K562 (cell line): Measurements from ENCODE around the gene TFAP2D. TPM values are rescaled to one million over a fixed set of nuclear protein-coding genes. Genes with fewer than 3 reads are reported as not detected.

Experiments used
- ARID2 ChIP-seq: fragments of 450-650 bp; IDR thresholded peaks from 2 replicates; pipeline ENCODE4 v1.6.1; 2017; ENCODE audit warnings: antibody characterized with exemption, mild to moderate bottlenecking
- ARNT ChIP-seq, 2 experiments: fragments of 450-650 bp; IDR thresholded peaks; 2 replicates each; pipeline ENCODE4 v1.6.1; 2016; ENCODE audit warnings: mild to moderate bottlenecking in 1 of 2
- CBX3 ChIP-seq, 2 experiments: IDR thresholded peaks; 1 replicate in 1 of 2; 2 replicates in 1 of 2; pipeline ENCODE4 v1.6.1; 2012; ENCODE audit warnings: inconsistent platforms in 2 of 2, low read length in 2 of 2, borderline replicate concordance in 1 of 2, control low read depth in 1 of 2
- EGR1 ChIP-seq: fragments of 450-650 bp; conservative IDR thresholded peaks from 2 replicates; pipeline ENCODE4 v1.6.1; 2017; ENCODE audit warnings: mild to moderate bottlenecking
- EP400 ChIP-seq: fragments of 450-650 bp; IDR thresholded peaks from 2 replicates; pipeline ENCODE4 v1.6.1; 2017; ENCODE audit warnings: antibody characterized with exemption, mild to moderate bottlenecking, moderate library complexity
- FOXM1 ChIP-seq, 2 experiments: fragments of 450-650 bp in 1 of 2; sonication (generic) in 1 of 2; formaldehyde crosslinking in 1 of 2; IDR thresholded peaks; 2 replicates each; pipeline versions ENCODE4 v1.6.1 to v1.9.0; 2017 to 2022; ENCODE audit warnings: low read depth in 2 of 2, mild to moderate bottlenecking in 2 of 2, missing genetic modification reagents in 1 of 2, moderate library complexity in 1 of 2
- IFI16 ChIP-seq: fragments of 250-450 bp; sonication (Bioruptor Pico); IDR thresholded peaks from 2 replicates; pipeline ENCODE4 v2.1.2; 2022; ENCODE audit warnings: mild to moderate bottlenecking, inconsistent platforms
- MEF2A ChIP-seq: IDR thresholded peaks from 2 replicates; pipeline ENCODE4 v1.6.1; 2011; ENCODE audit warnings: low read depth, mild to moderate bottlenecking, low read length, moderate library complexity; ENCODE audit not compliant: control insufficient read depth
- NCOR1 ChIP-seq: fragments of 450-650 bp; IDR thresholded peaks from 2 replicates; pipeline ENCODE4 v1.6.1; 2016; ENCODE audit warnings: mild to moderate bottlenecking, moderate library complexity
- NR1H2 ChIP-seq: sonication (generic); formaldehyde crosslinking; IDR thresholded peaks from 2 replicates; pipeline ENCODE4 v1.4.0; 2020; ENCODE audit warnings: mild to moderate bottlenecking, missing genetic modification reagents
- STAG1 ChIP-seq: sonication (generic); formaldehyde crosslinking; IDR thresholded peaks from 2 replicates; pipeline ENCODE4 v1.5.0; 2020; ENCODE audit warnings: missing genetic modification reagents, borderline replicate concordance
- TEAD4 ChIP-seq, 2 experiments: sonication (generic) in 1 of 2; formaldehyde crosslinking in 1 of 2; IDR thresholded peaks; 2 replicates each; pipeline versions ENCODE4 v1.6.1 to v1.8.0; 2012 to 2022; ENCODE audit warnings: borderline replicate concordance in 1 of 2, inconsistent platforms in 1 of 2, low read length in 1 of 2, mild to moderate bottlenecking in 1 of 2, missing genetic modification reagents in 1 of 2
- TRIM24 ChIP-seq, 2 experiments: fragments of 450-650 bp; IDR thresholded peaks; 2 replicates each; pipeline ENCODE4 v1.6.1; 2016
- ZNF133 ChIP-seq: fragments of 250-450 bp; sonication (Bioruptor Pico); IDR thresholded peaks from 2 replicates; pipeline ENCODE4 v1.4.0; 2020; ENCODE audit warnings: mild to moderate bottlenecking
- ZNF3 ChIP-seq: fragments of 250-450 bp; sonication (Bioruptor Pico); IDR thresholded peaks from 2 replicates; pipeline ENCODE4 v1.5.0; 2021; ENCODE audit warnings: mild to moderate bottlenecking, moderate library complexity
- ZNF384 ChIP-seq: IDR thresholded peaks from 2 replicates; pipeline ENCODE4 v1.6.1; 2012; ENCODE audit warnings: low read depth, low read length, improper control_type of control experiment
- polyA plus RNA-seq, 8 experiments: library from polyadenylated mRNA; depleted of rRNA in 4 of 8; stranded (reverse) in 5 of 8; unstranded in 3 of 8; fragments of >200 nt; fragmentation: Nextera tagmentation in 2 of 8; fragmentation: Illumina TruSeq in 1 of 8; extraction: Ambion mirVana in 2 of 8; extraction: Trizol in 1 of 8; gene quantifications; 2 replicates each; pipeline versions ENCODE4 v1.2.1 to v1.2.3, GENCODE V29; 2011 to 2014; ENCODE audit warnings: inconsistent platforms in 1 of 8, missing spikeins in 1 of 8
- total RNA-seq, 7 experiments: library from RNA; depleted of rRNA in 6 of 7; stranded (reverse); fragments of >200 nt in 6 of 7; fragmentation: Illumina TruSeq in 2 of 7; extraction: Trizol in 2 of 7; gene quantifications; 2 replicates each; pipeline versions ENCODE4 v1.2.1 to v1.2.3, GENCODE V29; 2011 to 2021; ENCODE audit warnings: low replicate concordance in 1 of 7
- TF ChIP-seq, protein P1 (sequence below), 2 experiments: fragments of 450-650 bp; conservative IDR thresholded peaks; 2 replicates each; pipeline ENCODE4 v1.6.1; 2017; ENCODE audit warnings: mild to moderate bottlenecking in 2 of 2, moderate library complexity in 2 of 2
- TF ChIP-seq, protein P2 (sequence below): fragments of 250-450 bp; sonication (Bioruptor Pico); IDR thresholded peaks from 2 replicates; pipeline ENCODE4 v1.4.0; 2020; ENCODE audit warnings: mild to moderate bottlenecking, moderate library complexity
- TF ChIP-seq, protein P3 (sequence below): fragments of 450-650 bp; IDR thresholded peaks from 2 replicates; pipeline ENCODE4 v1.6.1; 2016; ENCODE audit warnings: mild to moderate bottlenecking
- TF ChIP-seq, protein P4 (sequence below): fragments of 250-450 bp; sonication (Bioruptor Pico); IDR thresholded peaks from 2 replicates; pipeline ENCODE4 v1.5.0; 2021
- TF ChIP-seq, protein P5 (sequence below): fragments of 450-650 bp; IDR thresholded peaks from 2 replicates; pipeline ENCODE4 v1.6.1; 2016

Gene TFAP2D
- total and polyA plus RNA-seq, 9 of the 15 experiments (the other 6 are each of a cell fraction or from before 2014, with no cell fraction given), result not detected

DNA sequence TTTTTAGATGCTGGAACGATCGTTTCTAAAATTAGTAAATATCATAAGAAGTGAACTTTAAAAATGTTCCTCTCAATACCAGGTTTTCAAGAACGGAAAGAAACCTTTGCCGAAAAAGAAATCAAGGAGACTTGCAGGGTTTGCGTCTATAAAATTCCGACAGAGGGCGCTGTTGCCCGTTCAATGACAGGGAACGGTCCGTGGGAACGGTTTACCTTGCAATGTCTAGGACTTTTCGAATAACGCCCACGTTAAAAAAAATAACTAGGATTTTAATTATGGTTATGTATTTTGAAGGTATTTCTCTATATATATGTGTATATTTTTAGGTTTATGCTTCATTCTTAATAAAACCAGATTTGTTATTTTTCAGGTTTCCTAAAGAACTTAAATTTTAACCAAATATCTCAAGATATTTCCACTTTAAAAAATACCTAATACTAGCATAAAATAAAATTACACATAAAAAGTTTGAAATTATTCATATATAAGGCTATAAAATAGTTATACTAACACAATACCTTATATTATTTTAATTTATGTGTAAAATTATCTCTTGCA, 102.9 kb downstream of the TFAP2D start (continued):
- TF ChIP-seq, protein P1, sequence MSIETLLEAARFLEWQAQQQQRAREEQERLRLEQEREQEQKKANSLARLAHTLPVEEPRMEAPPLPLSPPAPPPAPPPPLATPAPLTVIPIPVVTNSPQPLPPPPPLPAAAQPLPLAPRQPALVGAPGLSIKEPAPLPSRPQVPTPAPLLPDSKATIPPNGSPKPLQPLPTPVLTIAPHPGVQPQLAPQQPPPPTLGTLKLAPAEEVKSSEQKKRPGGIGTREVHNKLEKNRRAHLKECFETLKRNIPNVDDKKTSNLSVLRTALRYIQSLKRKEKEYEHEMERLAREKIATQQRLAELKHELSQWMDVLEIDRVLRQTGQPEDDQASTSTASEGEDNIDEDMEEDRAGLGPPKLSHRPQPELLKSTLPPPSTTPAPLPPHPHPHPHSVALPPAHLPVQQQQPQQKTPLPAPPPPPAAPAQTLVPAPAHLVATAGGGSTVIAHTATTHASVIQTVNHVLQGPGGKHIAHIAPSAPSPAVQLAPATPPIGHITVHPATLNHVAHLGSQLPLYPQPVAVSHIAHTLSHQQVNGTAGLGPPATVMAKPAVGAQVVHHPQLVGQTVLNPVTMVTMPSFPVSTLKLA (conservative IDR thresholded peaks at IDR 0.05), result 0 out of 4 replicates have a peak, but pooled peaks of 1 of the 2 experiments have one; percentile 17
- TF ChIP-seq EP400 (0 out of 2 replicates have a peak, but pooled peaks have one; percentile 24), ARNT (IDR thresholded peaks at IDR 0.05) (0 out of 4 replicates have a peak, but pooled peaks of 1 of the 2 experiments have one; percentile 50), ZNF133 (CRISPR knock-in tag) (no peak), ZNF3 (CRISPR knock-in tag) (no peak), STAG1 (CRISPR knock-in tag) (peak; percentile 65; the same call in 1 of the 2 replicates), NCOR1 (no peak), IFI16 (CRISPR knock-in tag) (no peak), ARID2 (peak; percentile 88), NR1H2 (CRISPR knock-in tag) (no peak), TEAD4 (IDR thresholded peaks at IDR 0.05; ENCODE audit: low read length) (peak; percentile 53), TEAD4 (CRISPR knock-in tag; IDR thresholded peaks at IDR 0.05; ENCODE audit: borderline replicate concordance) (no peak), MEF2A (no peak), CBX3 (IDR thresholded peaks at IDR 0.05; ENCODE audit: borderline replicate concordance in 1 of 2, low read length in 2 of 2) (peak in 1 of 2 experiments; percentile 38; a peak in 1 of 3 replicates), EGR1 (peak; percentile 92), ZNF384 (peak; percentile 58), FOXM1 (IDR thresholded peaks at IDR 0.05; ENCODE audit: low read depth) (peak; percentile 86), FOXM1 (CRISPR knock-in tag; IDR thresholded peaks at IDR 0.05; ENCODE audit: low read depth) (no peak), TRIM24 (IDR thresholded peaks at IDR 0.05) (no peak)
- TF ChIP-seq, protein P2, sequence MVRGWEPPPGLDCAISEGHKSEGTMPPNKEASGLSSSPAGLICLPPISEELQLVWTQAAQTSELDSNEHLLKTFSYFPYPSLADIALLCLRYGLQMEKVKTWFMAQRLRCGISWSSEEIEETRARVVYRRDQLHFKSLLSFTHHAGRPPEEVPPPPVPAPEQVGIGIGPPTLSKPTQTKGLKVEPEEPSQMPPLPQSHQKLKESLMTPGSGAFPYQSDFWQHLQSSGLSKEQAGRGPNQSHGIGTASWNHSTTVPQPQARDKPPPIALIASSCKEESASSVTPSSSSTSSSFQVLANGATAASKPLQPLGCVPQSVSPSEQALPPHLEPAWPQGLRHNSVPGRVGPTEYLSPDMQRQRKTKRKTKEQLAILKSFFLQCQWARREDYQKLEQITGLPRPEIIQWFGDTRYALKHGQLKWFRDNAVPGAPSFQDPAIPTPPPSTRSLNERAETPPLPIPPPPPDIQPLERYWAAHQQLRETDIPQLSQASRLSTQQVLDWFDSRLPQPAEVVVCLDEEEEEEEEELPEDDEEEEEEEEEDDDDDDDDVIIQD, result no peak
- TF ChIP-seq, protein P3, sequence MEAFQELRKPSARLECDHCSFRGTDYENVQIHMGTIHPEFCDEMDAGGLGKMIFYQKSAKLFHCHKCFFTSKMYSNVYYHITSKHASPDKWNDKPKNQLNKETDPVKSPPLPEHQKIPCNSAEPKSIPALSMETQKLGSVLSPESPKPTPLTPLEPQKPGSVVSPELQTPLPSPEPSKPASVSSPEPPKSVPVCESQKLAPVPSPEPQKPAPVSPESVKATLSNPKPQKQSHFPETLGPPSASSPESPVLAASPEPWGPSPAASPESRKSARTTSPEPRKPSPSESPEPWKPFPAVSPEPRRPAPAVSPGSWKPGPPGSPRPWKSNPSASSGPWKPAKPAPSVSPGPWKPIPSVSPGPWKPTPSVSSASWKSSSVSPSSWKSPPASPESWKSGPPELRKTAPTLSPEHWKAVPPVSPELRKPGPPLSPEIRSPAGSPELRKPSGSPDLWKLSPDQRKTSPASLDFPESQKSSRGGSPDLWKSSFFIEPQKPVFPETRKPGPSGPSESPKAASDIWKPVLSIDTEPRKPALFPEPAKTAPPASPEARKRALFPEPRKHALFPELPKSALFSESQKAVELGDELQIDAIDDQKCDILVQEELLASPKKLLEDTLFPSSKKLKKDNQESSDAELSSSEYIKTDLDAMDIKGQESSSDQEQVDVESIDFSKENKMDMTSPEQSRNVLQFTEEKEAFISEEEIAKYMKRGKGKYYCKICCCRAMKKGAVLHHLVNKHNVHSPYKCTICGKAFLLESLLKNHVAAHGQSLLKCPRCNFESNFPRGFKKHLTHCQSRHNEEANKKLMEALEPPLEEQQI, result peak; percentile 60; the same call in 1 of the 2 replicates
- TF ChIP-seq, protein P4, sequence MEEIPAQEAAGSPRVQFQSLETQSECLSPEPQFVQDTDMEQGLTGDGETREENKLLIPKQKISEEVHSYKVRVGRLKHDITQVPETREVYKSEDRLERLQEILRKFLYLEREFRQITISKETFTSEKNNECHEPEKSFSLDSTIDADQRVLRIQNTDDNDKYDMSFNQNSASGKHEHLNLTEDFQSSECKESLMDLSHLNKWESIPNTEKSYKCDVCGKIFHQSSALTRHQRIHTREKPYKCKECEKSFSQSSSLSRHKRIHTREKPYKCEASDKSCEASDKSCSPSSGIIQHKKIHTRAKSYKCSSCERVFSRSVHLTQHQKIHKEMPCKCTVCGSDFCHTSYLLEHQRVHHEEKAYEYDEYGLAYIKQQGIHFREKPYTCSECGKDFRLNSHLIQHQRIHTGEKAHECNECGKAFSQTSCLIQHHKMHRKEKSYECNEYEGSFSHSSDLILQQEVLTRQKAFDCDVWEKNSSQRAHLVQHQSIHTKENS (CRISPR knock-in tag), result no peak
- TF ChIP-seq, protein P5, sequence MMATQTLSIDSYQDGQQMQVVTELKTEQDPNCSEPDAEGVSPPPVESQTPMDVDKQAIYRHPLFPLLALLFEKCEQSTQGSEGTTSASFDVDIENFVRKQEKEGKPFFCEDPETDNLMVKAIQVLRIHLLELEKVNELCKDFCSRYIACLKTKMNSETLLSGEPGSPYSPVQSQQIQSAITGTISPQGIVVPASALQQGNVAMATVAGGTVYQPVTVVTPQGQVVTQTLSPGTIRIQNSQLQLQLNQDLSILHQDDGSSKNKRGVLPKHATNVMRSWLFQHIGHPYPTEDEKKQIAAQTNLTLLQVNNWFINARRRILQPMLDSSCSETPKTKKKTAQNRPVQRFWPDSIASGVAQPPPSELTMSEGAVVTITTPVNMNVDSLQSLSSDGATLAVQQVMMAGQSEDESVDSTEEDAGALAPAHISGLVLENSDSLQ, result no peak
